Thymus (tissue), 11 donors: Measurements from ENCODE around the gene TTC7B. TPM values are rescaled to one million over a fixed set of nuclear protein-coding genes. Genes with fewer than 3 reads are reported as not detected.

Source experiments
- DNase-seq, 9 donors: peaks; one replicate each; pipeline ENCODE4 v3.0.0-alpha.2; 2013; ENCODE audit warnings: low spot score in 9 of 9, low read depth in 6 of 9, missing footprints in 1 of 9
- H3K27ac ChIP-seq, 2 donors: one replicate each; pipeline ENCODE4 v1.5.1; 2013; ENCODE audit warnings: control low read depth in 1 of 2, low read depth in 1 of 2, low read length in 1 of 2, mild to moderate bottlenecking in 1 of 2, moderate library complexity in 1 of 2
- H3K27me3 ChIP-seq, 2 donors: one replicate each; pipeline ENCODE4 v1.5.1; 2013; ENCODE audit warnings: low read length in 1 of 2; ENCODE audit not compliant: control insufficient read depth in 2 of 2, insufficient read depth in 1 of 2
- H3K36me3 ChIP-seq, 2 donors: one replicate each; pipeline ENCODE4 v1.5.1; 2013; ENCODE audit warnings: low read length in 1 of 2, mild to moderate bottlenecking in 1 of 2, moderate library complexity in 1 of 2; ENCODE audit not compliant: control insufficient read depth in 2 of 2, insufficient read depth in 2 of 2
- H3K4me1 ChIP-seq, 2 donors: one replicate each; pipeline ENCODE4 v1.5.1; 2013; ENCODE audit warnings: low read length in 2 of 2; ENCODE audit not compliant: control insufficient read depth in 2 of 2, insufficient read depth in 2 of 2
- H3K4me3 ChIP-seq, 2 donors: one replicate each; pipeline ENCODE4 v1.5.1; 2013; ENCODE audit warnings: low read length in 2 of 2, control low read depth in 1 of 2, mild to moderate bottlenecking in 1 of 2
- H3K9me3 ChIP-seq, 2 donors: one replicate each; pipeline ENCODE4 v1.5.1; 2013; ENCODE audit warnings: low read length in 1 of 2, mild to moderate bottlenecking in 1 of 2; ENCODE audit not compliant: control insufficient read depth in 2 of 2, insufficient read depth in 1 of 2
- WGBS: extraction: QIAGEN DNeasy Blood & Tissue Kit; methylation state at CpG from one replicate; pipeline ENCODE4 v1.1.7; 2013; 5-methylcytosine and 5-hydroxymethylcytosine counted together
- polyA plus RNA-seq: library from polyadenylated mRNA; stranded (reverse); fragments of 200-250 nt; gene quantifications from one replicate; pipeline ENCODE4 v1.2.3, GENCODE V29; 2013
- total RNA-seq: library from RNA; stranded (reverse); fragments of 120-200 nt; gene quantifications from one replicate; pipeline ENCODE4 v1.2.4, GENCODE V29; 2013
- donor health status: healthy.

The TTC7B gene
- total and polyA plus RNA-seq, 2 donors: 3.2 to 5.6 TPM

DNA sequence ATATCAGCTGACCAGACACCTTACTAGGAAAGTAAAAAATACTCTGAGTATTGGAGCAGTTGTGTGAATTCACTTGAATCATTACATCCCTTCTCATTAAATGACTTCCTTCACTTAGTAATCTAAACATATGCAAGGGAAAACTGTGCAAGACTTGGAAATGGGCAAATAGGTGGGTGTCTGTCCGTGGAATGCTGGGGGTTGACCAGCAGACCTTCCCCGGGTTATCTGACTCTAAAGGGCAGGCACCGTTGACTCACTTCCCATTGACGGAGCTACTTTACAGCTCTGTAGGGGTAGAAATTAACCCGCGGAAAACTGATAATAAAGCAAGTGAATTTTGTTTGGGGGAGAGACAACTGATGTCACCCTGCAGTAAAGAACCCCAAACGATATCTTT is 199.3 kb downstream of the TTC7B start:
- WGBS: 91% methylated on average over 7 of the region's 7 CpGs
- no peaks in the 10 kb centered on the region for H3K36me3 ChIP-seq
- no peaks in the 10 kb centered on the region for H3K27me3 ChIP-seq
- H3K9me3 ChIP-seq: no peaks in the 10 kb centered on the region
- no peak overlapping the region for H3K4me3 ChIP-seq
- no peak for DNase-seq
- H3K4me1 ChIP-seq: no peaks in the 10 kb centered on the region
- H3K27ac ChIP-seq: no peak overlapping the region

DNA sequence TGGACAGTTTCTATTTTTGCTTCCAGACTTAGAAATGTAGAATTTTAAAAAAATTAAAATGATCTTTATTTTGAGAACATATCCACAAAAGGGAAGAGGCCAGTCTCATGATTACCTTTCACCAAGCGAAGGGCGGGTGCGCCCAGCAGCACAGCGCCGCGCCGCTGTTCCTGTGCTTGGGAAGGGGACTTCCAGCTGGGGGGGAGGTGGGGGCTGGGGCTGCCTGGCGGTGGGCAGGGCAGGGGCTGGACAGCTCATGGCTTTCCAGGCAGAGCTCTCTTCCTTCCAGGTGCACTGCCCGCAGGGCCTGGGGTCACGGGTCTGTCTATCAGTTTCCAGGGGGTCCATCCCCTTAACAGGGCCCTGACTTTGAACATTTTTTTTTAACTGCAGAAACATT is 199.9 kb downstream of the TTC7B start:
- Histone ChIP-seq H3K9me3 (no peaks in the 10 kb centered on the region), H3K36me3 (no peaks in the 10 kb centered on the region), H3K4me1 (peaks cover 0 to 2% of the 10 kb centered on the region in 2 donors), H3K27ac (no peak overlapping the region), H3K4me3 (no peak overlapping the region), H3K27me3 (no peaks in the 10 kb centered on the region)
- DNase-seq: no peak
- 97% methylated on average over 10 of the region's 10 CpGs for WGBS

DNA sequence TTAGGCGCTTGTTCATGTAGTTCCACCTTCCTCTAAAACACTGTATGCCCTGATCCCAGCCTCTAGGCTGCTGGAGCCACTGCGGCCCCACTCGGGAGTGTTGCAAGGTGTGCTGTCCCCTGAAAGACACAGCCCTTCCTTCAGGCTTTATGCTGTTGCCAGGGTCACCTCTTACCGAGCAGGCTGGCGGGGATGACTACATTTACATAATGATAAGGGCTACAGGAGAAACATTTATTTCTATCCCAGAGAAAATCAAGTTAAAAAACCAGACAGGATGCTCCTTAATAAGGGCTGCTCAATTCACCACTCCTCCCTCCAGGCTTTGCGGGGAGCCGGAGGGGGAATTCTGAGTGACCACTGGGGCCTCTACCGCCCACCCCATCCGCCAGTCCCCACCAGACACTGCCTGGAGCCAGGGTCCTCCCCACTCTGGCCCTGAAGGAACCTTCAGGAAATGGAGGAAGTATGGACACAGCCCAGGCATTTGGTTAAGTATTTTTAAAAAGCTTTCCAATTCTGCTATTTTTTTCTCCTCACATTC is 200.6 kb downstream of the TTC7B start:
- no peaks in the 10 kb centered on the region for H3K9me3 ChIP-seq
- H3K4me1 ChIP-seq: peaks cover 0 to 2% of the 10 kb centered on the region in 2 donors
- WGBS: 96% methylated on average over 9 of the region's 9 CpGs
- H3K27ac ChIP-seq: peak overlapping the region in 1 of 2 donors; percentile 26
- no peak for DNase-seq
- H3K27me3 ChIP-seq: no peaks in the 10 kb centered on the region
- no peak overlapping the region for H3K4me3 ChIP-seq
- H3K36me3 ChIP-seq: no peaks in the 10 kb centered on the region

DNA sequence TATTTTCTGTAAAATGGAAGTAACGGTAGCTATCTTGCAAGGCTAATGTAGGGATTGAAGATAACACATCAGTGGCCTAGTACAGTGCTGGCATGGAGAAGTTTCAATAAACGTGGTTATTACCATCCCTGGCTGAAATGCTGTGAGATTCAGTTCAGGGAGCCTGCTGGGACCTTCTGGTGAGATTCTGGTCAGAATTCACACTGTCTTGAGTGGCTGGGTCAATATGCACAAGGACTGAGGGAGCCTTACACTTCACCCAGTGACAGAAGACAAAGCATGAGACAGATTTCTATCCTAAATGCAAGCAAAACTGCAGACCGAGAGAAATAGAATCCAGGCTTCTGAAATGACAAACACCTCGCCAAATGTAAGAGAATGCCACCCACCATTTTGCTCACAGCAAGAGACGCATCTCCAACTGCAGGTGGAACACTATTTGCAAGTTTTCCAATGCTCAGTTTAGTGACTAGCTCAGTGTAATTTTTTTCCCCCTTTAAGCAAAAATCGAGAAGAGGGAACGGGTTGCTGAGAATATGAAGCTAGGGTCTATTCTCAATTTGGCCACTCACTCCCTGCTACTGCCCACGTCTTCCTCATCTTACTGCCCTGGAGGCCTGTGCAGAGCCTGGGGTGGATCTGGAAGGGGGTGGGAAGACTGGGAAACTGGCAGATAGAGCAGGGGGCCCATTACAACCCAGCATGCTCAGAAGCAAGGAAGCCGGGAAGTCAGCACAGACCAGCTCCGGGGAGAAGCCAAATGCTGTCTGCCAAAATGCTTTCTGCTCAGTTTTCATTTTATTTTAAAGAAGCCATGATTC is 201.3 kb downstream of the TTC7B start:
- 95% methylated on average over 10 of the region's 10 CpGs for WGBS
- Histone ChIP-seq H3K27ac (peak overlapping the region in 1 of 2 donors; percentile 26), H3K36me3 (no peaks in the 10 kb centered on the region), H3K4me1 (peaks cover 0 to 2% of the 10 kb centered on the region in 2 donors), H3K4me3 (no peak overlapping the region), H3K9me3 (no peaks in the 10 kb centered on the region), H3K27me3 (no peaks in the 10 kb centered on the region)
- DNase-seq: no peak

DNA sequence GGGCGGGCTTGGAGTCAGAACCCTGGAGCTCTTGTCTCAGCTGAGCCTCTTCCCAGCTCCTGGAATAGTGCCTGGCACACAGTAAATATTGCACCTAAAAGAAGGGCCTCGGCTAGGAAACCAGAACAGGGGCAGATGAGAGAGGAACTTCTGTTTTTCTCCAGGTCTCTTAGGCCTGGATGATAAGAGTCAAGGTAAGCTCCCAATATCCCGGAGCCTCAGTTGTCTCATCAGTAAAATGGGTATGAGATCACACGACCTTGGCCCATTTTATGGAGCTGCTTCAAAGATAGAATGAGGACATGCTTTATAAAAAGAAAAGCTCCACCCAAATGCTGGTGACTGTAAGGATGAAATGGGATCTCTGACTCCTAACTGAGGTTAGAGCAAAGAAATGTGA is 202.2 kb downstream of the TTC7B start:
- Histone ChIP-seq H3K36me3 (no peaks in the 10 kb centered on the region), H3K4me1 (peaks cover 0 to 2% of the 10 kb centered on the region in 2 donors), H3K27ac (no peak overlapping the region), H3K4me3 (no peak overlapping the region), H3K27me3 (no peaks in the 10 kb centered on the region), H3K9me3 (no peaks in the 10 kb centered on the region)
- WGBS: 98% methylated on average over 4 of the region's 4 CpGs
- no peak for DNase-seq

DNA sequence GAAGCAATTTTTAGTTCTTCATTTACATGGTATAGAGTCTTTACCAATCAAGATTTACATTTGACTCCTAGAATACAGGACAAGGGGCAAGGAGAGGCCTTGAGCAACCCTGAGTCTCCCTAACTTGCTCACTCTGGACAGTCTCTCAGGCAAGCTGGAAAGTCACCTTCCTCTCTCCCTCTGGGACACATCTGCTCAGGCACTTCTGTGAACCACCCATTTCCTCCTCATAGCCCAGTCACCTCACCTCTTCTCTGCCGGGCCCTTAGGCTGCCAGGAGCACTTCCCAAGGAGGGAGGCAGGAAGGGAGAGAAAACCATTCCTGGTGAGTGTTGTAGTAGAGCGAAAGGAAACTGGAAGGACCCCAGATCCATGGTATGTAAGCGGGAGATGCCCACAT is 202.8 kb downstream of the TTC7B start:
- H3K4me3 ChIP-seq: no peak overlapping the region
- H3K4me1 ChIP-seq: peaks cover 0 to 2% of the 10 kb centered on the region in 2 donors
- H3K27me3 ChIP-seq: no peaks in the 10 kb centered on the region
- H3K36me3 ChIP-seq: no peaks in the 10 kb centered on the region
- DNase-seq: no peak
- H3K9me3 ChIP-seq: no peaks in the 10 kb centered on the region
- no peak overlapping the region for H3K27ac ChIP-seq
- WGBS: 94% methylated on average over 3 of the region's 3 CpGs

DNA sequence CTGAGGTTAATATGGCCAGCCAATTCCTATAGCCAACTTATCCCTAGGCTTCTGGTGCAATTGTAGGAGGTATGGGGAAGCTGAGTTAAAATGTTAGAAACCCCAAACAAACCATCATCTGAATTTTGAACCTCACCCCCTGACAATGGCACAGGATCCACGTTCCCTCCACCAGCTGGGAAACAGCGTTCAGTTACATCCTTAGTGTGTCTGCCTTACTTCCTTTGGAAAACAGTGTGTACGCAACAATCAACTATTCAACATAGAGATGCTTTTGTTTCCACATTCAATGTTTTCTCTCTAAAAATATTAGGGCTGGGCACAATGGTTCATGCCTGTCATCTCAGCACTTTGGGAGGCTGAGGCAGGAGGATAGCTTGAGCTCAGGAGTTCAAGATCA is 203.4 kb downstream of the TTC7B start:
- no peak overlapping the region for H3K27ac ChIP-seq
- no peak for DNase-seq
- H3K9me3 ChIP-seq: no peaks in the 10 kb centered on the region
- peaks cover 0 to 2% of the 10 kb centered on the region in 2 donors for H3K4me1 ChIP-seq
- no peak overlapping the region for H3K4me3 ChIP-seq
- H3K27me3 ChIP-seq: no peaks in the 10 kb centered on the region
- H3K36me3 ChIP-seq: no peaks in the 10 kb centered on the region
- WGBS: 97% methylated on average over 3 of the region's 3 CpGs

DNA sequence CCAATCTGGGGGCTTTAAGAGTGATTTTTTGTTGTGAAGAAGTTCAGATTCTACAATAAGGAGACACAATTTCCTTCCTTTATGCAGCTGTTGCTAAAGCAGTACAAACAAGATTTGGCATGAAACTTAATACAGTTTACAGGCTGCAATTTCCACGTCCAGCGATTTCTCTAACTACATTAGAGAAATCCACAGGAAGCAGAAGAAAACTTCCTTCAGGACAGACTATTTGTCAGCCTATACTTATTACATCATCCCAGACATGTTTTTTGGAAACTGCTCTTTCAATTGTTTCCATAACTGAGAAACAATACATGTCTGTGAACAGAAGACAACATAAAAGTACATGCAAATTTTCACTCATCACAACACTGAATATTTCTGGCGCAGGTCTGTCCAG is 204.3 kb downstream of the TTC7B start:
- no peak overlapping the region for H3K4me3 ChIP-seq
- peaks cover 0 to 2% of the 10 kb centered on the region in 2 donors for H3K4me1 ChIP-seq
- peak overlapping the region in 1 of 2 donors; percentile 41 for H3K27ac ChIP-seq
- H3K36me3 ChIP-seq: no peaks in the 10 kb centered on the region
- DNase-seq: no peak
- no peaks in the 10 kb centered on the region for H3K9me3 ChIP-seq
- WGBS: 86% methylated on average over 3 of the region's 3 CpGs
- H3K27me3 ChIP-seq: no peaks in the 10 kb centered on the region

DNA sequence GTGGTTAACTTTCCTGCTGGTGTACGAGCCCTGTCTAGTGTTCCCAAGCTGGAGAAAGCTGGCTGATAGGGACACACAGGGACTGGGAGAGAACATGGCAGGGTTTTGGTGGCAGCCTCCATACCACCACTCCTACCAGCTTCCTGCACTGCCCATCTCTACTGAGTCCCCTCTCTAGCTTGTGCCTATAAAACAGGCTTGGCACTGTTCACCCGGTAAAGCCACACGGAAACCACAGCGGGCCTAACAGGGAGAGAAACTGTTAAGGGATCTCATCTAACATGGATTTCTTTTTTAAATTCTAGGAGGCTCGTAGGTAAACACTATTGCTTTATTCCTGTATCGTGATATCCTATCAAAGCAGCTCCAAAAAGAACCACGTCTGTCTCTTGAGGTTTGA is 204.7 kb downstream of the TTC7B start:
- H3K27me3 ChIP-seq: no peaks in the 10 kb centered on the region
- H3K9me3 ChIP-seq: no peaks in the 10 kb centered on the region
- H3K4me1 ChIP-seq: peaks cover 0 to 2% of the 10 kb centered on the region in 2 donors
- 96% methylated on average over 7 of the region's 7 CpGs for WGBS
- H3K27ac ChIP-seq: peak overlapping the region in 1 of 2 donors; percentile 12
- H3K4me3 ChIP-seq: no peak overlapping the region
- H3K36me3 ChIP-seq: no peaks in the 10 kb centered on the region
- no peak for DNase-seq
